Measurements from ENCODE around the gene WDR93. TPM values are rescaled to one million over a fixed set of nuclear protein-coding genes. Genes with fewer than 3 reads are reported as not detected.
A peak's percentile ranks its signal among the peaks of the same experiment; 100 is the strongest.

The WDR93 gene
- total RNA-seq, 4 donors from 2014 or later: 0.21 to 0.39 TPM; not detected in 2

- DNase-seq (ENCODE audit: low spot score in 2 of 2): no peak
- Histone ChIP-seq H3K27me3 (no peaks in the 10 kb centered on the region), H3K4me3 (no peak overlapping the region), H3K9me3 (no peaks in the 10 kb centered on the region), H3K4me1 (no peaks in the 10 kb centered on the region), H3K36me3 (no peaks in the 10 kb centered on the region), H3K27ac (no peak overlapping the region)
- 90 to 93% methylated on average over 3 of the region's 3 CpGs for WGBS, 2 donors
- TF ChIP-seq EP300 (IDR thresholded peaks at IDR 0.05) (no peak), POLR2A (IDR thresholded peaks at IDR 0.05) (no peak), CTCF (IDR thresholded peaks at IDR 0.05) (no peak)
Observed at GRCh38 chr15:89769366-89769765, 78.8 kb downstream of the WDR93 start.

- H3K9me3 ChIP-seq: no peaks in the 10 kb centered on the region
- no peak overlapping the region for H3K4me3 ChIP-seq
- no peaks in the 10 kb centered on the region for H3K27me3 ChIP-seq
- no peak for DNase-seq (ENCODE audit: low spot score in 2 of 2)
- WGBS, 2 donors: 80 to 85% methylated on average over 3 of the region's 3 CpGs
- no peaks in the 10 kb centered on the region for H3K36me3 ChIP-seq
- no peak overlapping the region for H3K27ac ChIP-seq
- no peaks in the 10 kb centered on the region for H3K4me1 ChIP-seq
- TF ChIP-seq POLR2A (IDR thresholded peaks at IDR 0.05) (no peak), EP300 (IDR thresholded peaks at IDR 0.05) (no peak), CTCF (IDR thresholded peaks at IDR 0.05) (no peak)
Observed at GRCh38 chr15:89770041-89770440, 79.4 kb downstream of the WDR93 start.

- DNase-seq (ENCODE audit: low spot score in 2 of 2): no peak
- Histone ChIP-seq H3K27ac (no peak overlapping the region), H3K9me3 (no peaks in the 10 kb centered on the region), H3K4me1 (peaks cover 0 to 18% (median 6%) of the 10 kb centered on the region in 4 donors), H3K36me3 (no peaks in the 10 kb centered on the region), H3K4me3 (no peak overlapping the region), H3K27me3 (no peaks in the 10 kb centered on the region)
- WGBS, 2 donors: 66 to 67% methylated on average over 3 of the region's 3 CpGs
- no peak for TF ChIP-seq EP300 (IDR thresholded peaks at IDR 0.05)
- TF ChIP-seq CTCF (IDR thresholded peaks at IDR 0.05): peak in 1 of 5 experiments; percentile 4
Observed at GRCh38 chr15:89772932-89773583, 82.4 kb downstream of the WDR93 start.

- no peaks in the 10 kb centered on the region for H3K27me3 ChIP-seq
- no peaks in the 10 kb centered on the region for H3K36me3 ChIP-seq
- DNase-seq (ENCODE audit: low spot score in 2 of 2): no peak
- H3K27ac ChIP-seq: no peak overlapping the region
- TF ChIP-seq EP300 (IDR thresholded peaks at IDR 0.05) (no peak), POLR2A (IDR thresholded peaks at IDR 0.05) (no peak), CTCF (IDR thresholded peaks at IDR 0.05) (no peak)
- H3K9me3 ChIP-seq: no peaks in the 10 kb centered on the region
- WGBS, 2 donors: 88 to 90% methylated on average over 5 of the region's 5 CpGs
- H3K4me3 ChIP-seq: no peak overlapping the region
- H3K4me1 ChIP-seq: peaks cover 0 to 18% (median 6%) of the 10 kb centered on the region in 4 donors
Observed at GRCh38 chr15:89774492-89774891, 83.9 kb downstream of the WDR93 start.

- 70 to 75% methylated on average over 10 to 11 of the region's 14 CpGs for WGBS, 2 donors
- no peak for DNase-seq (ENCODE audit: low spot score in 2 of 2)
- no peaks in the 10 kb centered on the region for H3K36me3 ChIP-seq
- H3K9me3 ChIP-seq: no peaks in the 10 kb centered on the region
- peak overlapping the region; percentile 31 to 57 (median 50) for H3K4me3 ChIP-seq
- H3K27me3 ChIP-seq: no peaks in the 10 kb centered on the region
- H3K27ac ChIP-seq: peak overlapping the region in 1 of 4 donors; percentile 74
- H3K4me1 ChIP-seq: peaks cover 0 to 18% (median 6%) of the 10 kb centered on the region in 4 donors
- TF ChIP-seq EP300 (IDR thresholded peaks at IDR 0.05): no peak
- TF ChIP-seq CTCF (IDR thresholded peaks at IDR 0.05): no peak
- TF ChIP-seq POLR2A (IDR thresholded peaks at IDR 0.05): no peak
Observed at GRCh38 chr15:89775815-89776214, 85.2 kb downstream of the WDR93 start.
